A549 (cell line): Measurements from ENCODE around the gene ATP8B4. TPM values are rescaled to one million over a fixed set of nuclear protein-coding genes. Genes with fewer than 3 reads are reported as not detected.
A peak's percentile ranks its signal among the peaks of the same experiment; 100 is the strongest.

Source experiments
- ATAC-seq, 2 experiments: fragments of 200-7000 bp in 1 of 2; fragments of >200 bp in 1 of 2; cut with Nextera tagmentation in 1 of 2; cut with Tn5 transposase in 1 of 2; 3 replicates each; pipeline versions ENCODE4 v1.8.0 to v1.9.1; 2018 to 2020; ENCODE audit warnings: mild to moderate bottlenecking in 1 of 2, moderate library complexity in 1 of 2
- CTCF ChIA-PET: fragments of 300-600 bp; sonication (Branson Sonifier 250); formaldehyde crosslinking; extraction: SDS; loops from one replicate; lab custom pipeline; 2021; ENCODE audit warnings: antibody characterized with exemption, inconsistent platforms; lab: Yijun Ruan, JAX
- POLR2A ChIA-PET: fragments of 350-600 bp; formaldehyde crosslinking; extraction: SDS; loops from one replicate; lab custom pipeline; 2021; ENCODE audit warnings: antibody characterized with exemption, inconsistent platforms; lab: Yijun Ruan, JAX
- DNase-seq, 2 experiments: peaks; one replicate each; pipeline versions ENCODE4 v3.0.0 to v3.0.0-alpha.2; 2011 to 2016; ENCODE audit warnings: low read depth in 1 of 2, low spot score in 1 of 2
- FAIRE-seq: peaks from 2 replicates; lab custom pipeline; 2011; peaks lifted over from hg19 to GRCh38; lab: Jason Lieb, UNC
- H3K27ac ChIP-seq, 2 experiments: fragments of >200 bp; sonication (Bioruptor Twin); formaldehyde crosslinking; 3 replicates each; pipeline ENCODE4 v1.5.1; 2016 to 2017
- H3K4me1 ChIP-seq: fragments of >200 bp; sonication (Bioruptor Twin); formaldehyde crosslinking; 3 replicates; pipeline ENCODE4 v1.6.1; 2016
- H3K4me2 ChIP-seq: fragments of >200 bp; sonication (Bioruptor Twin); formaldehyde crosslinking; 3 replicates; pipeline ENCODE4 v1.6.1; 2016
- H3K4me3 ChIP-seq: fragments of >200 bp; sonication (Bioruptor Twin); formaldehyde crosslinking; 3 replicates; pipeline ENCODE4 v1.5.1; 2016
- H3K9me3 ChIP-seq: fragments of >200 bp; sonication (Bioruptor Twin); formaldehyde crosslinking; 3 replicates; pipeline ENCODE4 v1.6.1; 2016
- BHLHE40 ChIP-seq: IDR thresholded peaks from 2 replicates; pipeline ENCODE4 v1.6.1; 2012; ENCODE audit warnings: low read depth, low read length, inconsistent platforms
- CHD4 ChIP-seq: fragments of 200-600 bp; sonication (generic); IDR thresholded peaks from 2 replicates; pipeline ENCODE4 v1.6.1; 2016; ENCODE audit warnings: antibody characterized with exemption, mild to moderate bottlenecking, borderline replicate concordance
- EHF ChIP-seq: fragments of 250-450 bp; sonication (Bioruptor Pico); IDR thresholded peaks from 2 replicates; pipeline ENCODE4 v1.5.0; 2020; ENCODE audit warnings: mild to moderate bottlenecking
- FOSB ChIP-seq: fragments of 250-450 bp; sonication (Bioruptor Pico); IDR thresholded peaks from 2 replicates; pipeline ENCODE4 v1.5.0; 2020; ENCODE audit warnings: mild to moderate bottlenecking, moderate library complexity
- HEYL ChIP-seq: fragments of 250-450 bp; sonication (Bioruptor Pico); IDR thresholded peaks from 2 replicates; pipeline ENCODE4 v1.8.0; 2021; ENCODE audit warnings: mild to moderate bottlenecking, moderate library complexity
- HOXB13 ChIP-seq: fragments of 250-450 bp; sonication (Bioruptor Pico); IDR thresholded peaks from 2 replicates; pipeline ENCODE4 v1.5.0; 2020; ENCODE audit warnings: low read depth, mild to moderate bottlenecking, moderate library complexity
- NPAS2 ChIP-seq: fragments of 250-450 bp; sonication (Bioruptor Pico); IDR thresholded peaks from 2 replicates; pipeline ENCODE4 v1.8.0; 2022; ENCODE audit warnings: mild to moderate bottlenecking, moderate library complexity, borderline replicate concordance
- NR3C1 ChIP-seq: fragments of >200 bp; sonication (Bioruptor Twin); formaldehyde crosslinking; IDR thresholded peaks from 3 replicates; pipeline ENCODE4 v1.6.1; 2017
- PBX3 ChIP-seq: IDR thresholded peaks from 2 replicates; pipeline ENCODE4 v1.6.1; 2012
- POLR2A ChIP-seq: IDR thresholded peaks from 2 replicates; pipeline ENCODE4 v1.6.1; 2012; ENCODE audit warnings: mild to moderate bottlenecking, low read length
- POLR2AphosphoS2 ChIP-seq: conservative IDR thresholded peaks from 2 replicates; pipeline ENCODE4 v1.6.1; 2012; ENCODE audit warnings: low read length, improper control_type of control experiment, inconsistent platforms
- RAD21 ChIP-seq, 2 experiments: fragments of >200 bp in 1 of 2; sonication (Bioruptor Twin) in 1 of 2; formaldehyde crosslinking in 1 of 2; IDR thresholded peaks in 1 of 2; conservative IDR thresholded peaks in 1 of 2; 2 replicates in 1 of 2; 3 replicates in 1 of 2; pipeline ENCODE4 v1.6.1; 2012 to 2018; ENCODE audit warnings: inconsistent platforms in 1 of 2
- RNF2 ChIP-seq: fragments of 200-600 bp; sonication (generic); IDR thresholded peaks from 2 replicates; pipeline ENCODE4 v1.6.1; 2016; ENCODE audit warnings: low read depth, mild to moderate bottlenecking, antibody characterized with exemption, moderate library complexity, borderline replicate concordance
- SMC3 ChIP-seq: fragments of >200 bp; sonication (Bioruptor Twin); formaldehyde crosslinking; IDR thresholded peaks from 3 replicates; pipeline ENCODE4 v1.6.1; 2018; ENCODE audit warnings: inconsistent platforms
- TFCP2L1 ChIP-seq: fragments of 250-450 bp; sonication (Bioruptor Pico); IDR thresholded peaks from 2 replicates; pipeline ENCODE4 v1.5.0; 2021; ENCODE audit warnings: mild to moderate bottlenecking
- USF2 ChIP-seq: fragments of 450-650 bp; IDR thresholded peaks from 2 replicates; pipeline ENCODE4 v1.6.1; 2014; ENCODE audit warnings: antibody characterized with exemption
- ZFP36 ChIP-seq: fragments of 450-650 bp; IDR thresholded peaks from 2 replicates; pipeline ENCODE4 v1.6.1; 2014; ENCODE audit warnings: borderline replicate concordance; ENCODE audit not compliant: partially characterized antibody
- ZNF302 ChIP-seq: fragments of 250-450 bp; sonication (Bioruptor Pico); IDR thresholded peaks from 2 replicates; pipeline ENCODE4 v1.9.0; 2021; ENCODE audit warnings: inconsistent platforms, mild to moderate bottlenecking, moderate library complexity
- WGBS: methylation state at CpG from one replicate; pipeline ENCODE4 v1.1.6; 2017; ENCODE audit errors: missing lambda C conversion rate; 5-methylcytosine and 5-hydroxymethylcytosine counted together
- polyA plus RNA-seq, 4 experiments: library from polyadenylated mRNA; depleted of rRNA in 3 of 4; stranded (reverse); fragments of >200 nt; fragmentation: RNase III in 1 of 4; extraction: RNeasy Plus Mini Kit Qiagen cat#74134 plus additional on column Dnase treatment in 1 of 4; gene quantifications; 2 replicates in 3 of 4; 3 replicates in 1 of 4; pipeline ENCODE4 v1.2.3, GENCODE V29; 2011 to 2017

The ATP8B4 gene
- polyA plus RNA-seq, 2 of the 4 experiments (the other 2 are of a cell fraction), result 0.88 to 1.7 TPM

- CTCF ChIA-PET, result interaction anchor here (1.0 to 1.9 kb wide), 3 partner anchors 33 to 203 kb away, joined by 3 to 5 read pairs (median 3); no protein-coding TSS in a partner anchor
Observed at GRCh38 chr15:50112488-50113186, 6.4 kb downstream of the ATP8B4 start.

GRCh38 chr15:50110285-50110684 is 8.7 kb downstream of the ATP8B4 start:
- no peak for ATAC-seq
- TF ChIP-seq SMC3, result no peak
- no peak for TF ChIP-seq POLR2A
- POLR2A ChIA-PET, result no interaction called here
- no peak overlapping the region for H3K27ac ChIP-seq
- no peak overlapping the region for H3K4me2 ChIP-seq
- WGBS, result 89% methylated on average over 3 of the region's 3 CpGs
- no peak for FAIRE-seq
- no peak overlapping the region for H3K4me3 ChIP-seq
- H3K9me3 ChIP-seq, result no peaks in the 10 kb centered on the region
- DNase-seq, result no peak
- CTCF ChIA-PET, result interaction anchor here (0.6 to 1.1 kb wide), 2 partner anchors 33 to 41 kb away, joined by 3 read pairs; no protein-coding TSS in a partner anchor
- H3K4me1 ChIP-seq, result 0 out of 3 replicates have a peak, but pooled peaks cover 2% of the 10 kb centered on the region

More at GRCh38 chr15:50112488-50113186, 6.4 kb downstream of the ATP8B4 start:
- POLR2A ChIA-PET, result no interaction called here
- FAIRE-seq (no peak), DNase-seq (no peak), ATAC-seq (no peak)
- no peak overlapping the region for H3K4me2 ChIP-seq
- no peaks in the 10 kb centered on the region; the same call in 2 of the 3 replicates for H3K9me3 ChIP-seq
- no peak overlapping the region for H3K4me3 ChIP-seq
- TF ChIP-seq HEYL (CRISPR knock-in tag) (no peak), ZFP36 (no peak), RAD21 (conservative IDR thresholded peaks at IDR 0.05 in 1 of 2, IDR thresholded peaks at IDR 0.05 in 1 of 2) (no peak), TFCP2L1 (CRISPR knock-in tag) (no peak), FOSB (no peak), NPAS2 (CRISPR knock-in tag) (no peak), CHD4 (no peak), NR3C1 (no peak), POLR2A (no peak), SMC3 (no peak), BHLHE40 (no peak), HOXB13 (CRISPR knock-in tag) (no peak), USF2 (no peak), PBX3 (no peak), RNF2 (no peak)
- no peak overlapping the region for H3K27ac ChIP-seq
- H3K4me1 ChIP-seq, result 0 out of 3 replicates have a peak, but pooled peaks cover 2% of the 10 kb centered on the region
- WGBS, result 78% methylated on average over 5 of the region's 5 CpGs

GRCh38 chr15:50109076-50109987 is 9.7 kb downstream of the ATP8B4 start:
- WGBS, result 27% methylated on average over 3 of the region's 3 CpGs
- H3K4me1 ChIP-seq, result 0 out of 3 replicates have a peak, but pooled peaks cover 2% of the 10 kb centered on the region
- TF ChIP-seq POLR2AphosphoS2 (no peak), NR3C1 (no peak), EHF (CRISPR knock-in tag) (no peak), BHLHE40 (no peak), ZNF302 (CRISPR knock-in tag) (no peak)
- ChIA-PET CTCF (interaction anchor here (1.1 to 1.2 kb wide), 2 partner anchors 30 to 40 kb away, joined by 3 read pairs; no protein-coding TSS in a partner anchor), POLR2A (no interaction called here)
- ATAC-seq (no peak), FAIRE-seq (peak; percentile 18), DNase-seq (peak in 1 of 2 experiments; percentile 20)
- no peak overlapping the region for H3K27ac ChIP-seq
- H3K9me3 ChIP-seq, result no peaks in the 10 kb centered on the region
- no peak overlapping the region for H3K4me3 ChIP-seq
- no peak overlapping the region for H3K4me2 ChIP-seq
